Caco-2 (cell line): ENCODE data around the gene MYT1. TPM values are rescaled to one million over a fixed set of nuclear protein-coding genes. Genes with fewer than 3 reads are reported as not detected.

Source experiments
- BruUV-seq: library from RNA; stranded (reverse); fragments of 400-500 nt; replicated peaks from 2 replicates; lab custom pipeline; 2021; lab: Mats Ljungman, UMichigan
- CTCF ChIA-PET: fragments of 300-600 bp; sonication (Branson Sonifier 250); formaldehyde crosslinking; loops from one replicate; lab custom pipeline; 2022; ENCODE audit warnings: antibody characterized with exemption; lab: Charles Lee
- POLR2A ChIA-PET: fragments of 300-600 bp; sonication (Branson Sonifier 250); formaldehyde crosslinking; loops from one replicate; lab custom pipeline; 2022; ENCODE audit warnings: antibody characterized with exemption; lab: Charles Lee
- DNase-seq, 2 experiments: peaks; one replicate each; pipeline versions ENCODE4 v3.0.0 to v3.0.0-alpha.2; 2020 to 2022
- H3K27me3 ChIP-seq: replicated peaks from 2 replicates; pipeline ENCODE4 v1.6.0; 2011; ENCODE audit warnings: low read length; ENCODE audit not compliant: control insufficient read depth, insufficient read depth
- H3K36me3 ChIP-seq: 2 replicates; pipeline ENCODE4 v1.5.1; 2011; ENCODE audit warnings: low read length; ENCODE audit not compliant: control insufficient read depth, insufficient read depth
- H3K4me1 ChIP-seq: fragments of 250-450 bp; sonication (Bioruptor Pico); 2 replicates; pipeline ENCODE4 v1.5.1; 2020; ENCODE audit warnings: mild to moderate bottlenecking
- H3K4me3 ChIP-seq: 2 replicates; pipeline ENCODE4 v1.5.1; 2011; ENCODE audit warnings: low read depth, mild to moderate bottlenecking, control low read depth, low read length
- H3K9me3 ChIP-seq: fragments of 250-450 bp; sonication (Bioruptor Pico); 2 replicates; pipeline ENCODE4 v1.5.1; 2020; ENCODE audit warnings: mild to moderate bottlenecking, moderate library complexity
- H3K27ac Mint-ChIP-seq: one replicate; pipeline ENCODE4 v1.8.0; 2022; ENCODE audit warnings: mixed read lengths; ENCODE audit not compliant: unreplicated experiment
- H3K27me3 Mint-ChIP-seq: one replicate; pipeline ENCODE4 v1.8.0; 2022; ENCODE audit warnings: mixed read lengths; ENCODE audit not compliant: insufficient read depth, unreplicated experiment
- H3K36me3 Mint-ChIP-seq: one replicate; pipeline ENCODE4 v1.8.0; 2022; ENCODE audit warnings: mild to moderate bottlenecking, mixed read lengths; ENCODE audit not compliant: insufficient read depth, unreplicated experiment
- H3K4me1 Mint-ChIP-seq: one replicate; pipeline ENCODE4 v1.8.0; 2022; ENCODE audit warnings: low read depth, mixed read lengths; ENCODE audit not compliant: unreplicated experiment
- H3K4me3 Mint-ChIP-seq: one replicate; pipeline ENCODE4 v1.8.0; 2022; ENCODE audit warnings: mild to moderate bottlenecking, moderate library complexity, mixed read lengths; ENCODE audit not compliant: unreplicated experiment
- H3K9me3 Mint-ChIP-seq: one replicate; pipeline ENCODE4 v1.8.0; 2022; ENCODE audit warnings: mixed read lengths; ENCODE audit not compliant: unreplicated experiment
- intact Hi-C: fragments of 100-400 bp; cut with micrococcal nuclease; formaldehyde crosslinking; loops from one replicate; pipeline ENCODE4 v1.10.0; 2022; ENCODE audit not compliant: unreplicated experiment
- total RNA-seq: library from RNA; stranded (reverse); gene quantifications from 2 replicates; pipeline ENCODE4 v1.2.3, GENCODE V29; 2022
- TF ChIP-seq, protein P1 (sequence below), 2 experiments: fragments of 200-600 bp in 1 of 2; IDR thresholded peaks; 1 replicate in 1 of 2; 2 replicates in 1 of 2; pipeline versions ENCODE4 v1.5.1 to v1.8.0; 2011 to 2022; ENCODE audit warnings: antibody characterized with exemption in 1 of 2, control low read depth in 1 of 2, inconsistent platforms in 1 of 2, low read depth in 1 of 2, low read length in 1 of 2, mild to moderate bottlenecking in 1 of 2, moderate library complexity in 1 of 2; ENCODE audit not compliant: insufficient read depth in 1 of 2, severe bottlenecking in 1 of 2, unreplicated experiment in 1 of 2

MYT1 gene
- total RNA-seq, 1 experiment from 2014 or later = 0.25 TPM

- H3K9me3 ChIP-seq = no peaks in the 10 kb centered on the region
- CTCF ChIA-PET = no interaction called here
- Mint-ChIP-seq H3K27ac (no peak overlapping the region), H3K9me3 (no peaks in the 10 kb centered on the region), H3K27me3 (peaks cover 3% of the 10 kb centered on the region), H3K4me1 (peaks cover 10% of the 10 kb centered on the region), H3K36me3 (peaks cover 15% of the 10 kb centered on the region), H3K4me3 (no peak overlapping the region)
- no TSS peak for BruUV-seq
- TF ChIP-seq, protein P1, sequence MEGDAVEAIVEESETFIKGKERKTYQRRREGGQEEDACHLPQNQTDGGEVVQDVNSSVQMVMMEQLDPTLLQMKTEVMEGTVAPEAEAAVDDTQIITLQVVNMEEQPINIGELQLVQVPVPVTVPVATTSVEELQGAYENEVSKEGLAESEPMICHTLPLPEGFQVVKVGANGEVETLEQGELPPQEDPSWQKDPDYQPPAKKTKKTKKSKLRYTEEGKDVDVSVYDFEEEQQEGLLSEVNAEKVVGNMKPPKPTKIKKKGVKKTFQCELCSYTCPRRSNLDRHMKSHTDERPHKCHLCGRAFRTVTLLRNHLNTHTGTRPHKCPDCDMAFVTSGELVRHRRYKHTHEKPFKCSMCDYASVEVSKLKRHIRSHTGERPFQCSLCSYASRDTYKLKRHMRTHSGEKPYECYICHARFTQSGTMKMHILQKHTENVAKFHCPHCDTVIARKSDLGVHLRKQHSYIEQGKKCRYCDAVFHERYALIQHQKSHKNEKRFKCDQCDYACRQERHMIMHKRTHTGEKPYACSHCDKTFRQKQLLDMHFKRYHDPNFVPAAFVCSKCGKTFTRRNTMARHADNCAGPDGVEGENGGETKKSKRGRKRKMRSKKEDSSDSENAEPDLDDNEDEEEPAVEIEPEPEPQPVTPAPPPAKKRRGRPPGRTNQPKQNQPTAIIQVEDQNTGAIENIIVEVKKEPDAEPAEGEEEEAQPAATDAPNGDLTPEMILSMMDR (IDR thresholded peaks at IDR 0.05; ENCODE audit: insufficient read depth in 1 of 2, low read depth in 1 of 2, low read length in 1 of 2, severe bottlenecking in 1 of 2, unreplicated experiment in 1 of 2) = no peak
- H3K4me3 ChIP-seq = no peak overlapping the region
- no peak for DNase-seq
- no peaks in the 10 kb centered on the region for H3K36me3 ChIP-seq
- no peaks in the 10 kb centered on the region for H3K27me3 ChIP-seq
- POLR2A ChIA-PET = no interaction called here
- peaks cover 6% of the 10 kb centered on the region; the same call in 1 of the 2 replicates for H3K4me1 ChIP-seq
- intact Hi-C loops = no loop called here
Observed at GRCh38 chr20:64253000-64253383, 88.7 kb downstream of the MYT1 start.

GRCh38 chr20:64253443-64253842 is 89.2 kb downstream of the MYT1 start:
- TF ChIP-seq, protein P1 (IDR thresholded peaks at IDR 0.05; ENCODE audit: insufficient read depth in 1 of 2, low read depth in 1 of 2, low read length in 1 of 2, severe bottlenecking in 1 of 2, unreplicated experiment in 1 of 2) = no peak
- Mint-ChIP-seq H3K4me3 (no peak overlapping the region), H3K27me3 (peaks cover 3% of the 10 kb centered on the region), H3K27ac (no peak overlapping the region), H3K4me1 (peaks cover 10% of the 10 kb centered on the region), H3K9me3 (no peaks in the 10 kb centered on the region), H3K36me3 (peaks cover 15% of the 10 kb centered on the region)
- H3K4me1 ChIP-seq = peaks cover 6% of the 10 kb centered on the region; the same call in 1 of the 2 replicates
- no peak for DNase-seq
- no peaks in the 10 kb centered on the region for H3K9me3 ChIP-seq
- no TSS peak for BruUV-seq
- CTCF ChIA-PET = no interaction called here
- H3K27me3 ChIP-seq = no peaks in the 10 kb centered on the region
- H3K4me3 ChIP-seq = no peak overlapping the region
- intact Hi-C loops = no loop called here
- H3K36me3 ChIP-seq = no peaks in the 10 kb centered on the region
- POLR2A ChIA-PET = no interaction called here

DNA sequence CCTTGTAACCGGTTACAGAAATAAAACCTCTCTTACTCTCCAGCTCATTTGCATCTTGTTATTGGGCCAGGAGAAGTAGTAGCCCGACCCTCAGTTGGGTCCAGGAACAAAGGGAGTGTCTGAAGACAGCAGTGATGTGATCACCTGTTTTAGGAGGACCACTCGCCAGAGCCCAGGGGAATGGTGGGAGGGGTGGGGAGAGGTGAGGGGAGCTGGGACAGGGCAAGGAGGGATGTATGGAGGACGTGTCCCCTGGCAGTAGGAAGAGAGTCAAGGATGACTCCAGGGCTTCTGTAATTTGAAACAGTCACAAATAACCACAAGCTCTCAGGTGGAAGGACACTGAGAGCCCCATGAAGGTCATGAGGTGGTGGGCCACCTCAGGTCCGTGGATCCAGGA is 89.9 kb downstream of the MYT1 start:
- CTCF ChIA-PET = no interaction called here

More for the DNA sequence above, 89.9 kb downstream of the MYT1 start:
- no TSS peak for BruUV-seq
- peaks cover 3% of the 10 kb centered on the region for H3K27me3 Mint-ChIP-seq
- POLR2A ChIA-PET = no interaction called here
- H3K36me3 ChIP-seq = no peaks in the 10 kb centered on the region
- intact Hi-C loops = no loop called here
- no peaks in the 10 kb centered on the region for H3K9me3 ChIP-seq
- peaks cover 6% of the 10 kb centered on the region; the same call in 1 of the 2 replicates for H3K4me1 ChIP-seq
- H3K36me3 Mint-ChIP-seq = peaks cover 15% of the 10 kb centered on the region
- TF ChIP-seq, protein P1 (IDR thresholded peaks at IDR 0.05; ENCODE audit: insufficient read depth in 1 of 2, low read depth in 1 of 2, low read length in 1 of 2, severe bottlenecking in 1 of 2, unreplicated experiment in 1 of 2) = no peak
- H3K27me3 ChIP-seq = no peaks in the 10 kb centered on the region
- peak overlapping the region; percentile 95 for H3K4me3 Mint-ChIP-seq
- H3K9me3 Mint-ChIP-seq = no peaks in the 10 kb centered on the region
- no peak overlapping the region for H3K4me3 ChIP-seq
- no peak for DNase-seq
- peak overlapping the region; percentile 24 for H3K27ac Mint-ChIP-seq
- H3K4me1 Mint-ChIP-seq = peaks cover 10% of the 10 kb centered on the region
